Endothelial cell (in vitro differentiated cells): Measurements from ENCODE around the gene ENGASE. TPM values are rescaled to one million over a fixed set of nuclear protein-coding genes. Genes with fewer than 3 reads are reported as not detected.

Source experiments
- DNase-seq: peaks from one replicate; pipeline ENCODE4 v3.0.0; 2021; ENCODE audit warnings: low spot score
- H3K27ac Mint-ChIP-seq: one replicate; pipeline ENCODE4 v1.8.0; 2021; ENCODE audit warnings: mixed read lengths, inconsistent platforms; ENCODE audit not compliant: unreplicated experiment
- H3K27me3 Mint-ChIP-seq: one replicate; pipeline ENCODE4 v1.8.0; 2021; ENCODE audit warnings: mild to moderate bottlenecking, moderate library complexity, mixed read lengths, inconsistent platforms; ENCODE audit not compliant: unreplicated experiment
- H3K36me3 Mint-ChIP-seq: one replicate; pipeline ENCODE4 v1.8.0; 2021; ENCODE audit warnings: mild to moderate bottlenecking, low read depth, mixed read lengths, inconsistent platforms; ENCODE audit not compliant: unreplicated experiment
- H3K4me1 Mint-ChIP-seq: one replicate; pipeline ENCODE4 v1.8.0; 2021; ENCODE audit warnings: mild to moderate bottlenecking, mixed read lengths, inconsistent platforms; ENCODE audit not compliant: unreplicated experiment
- H3K4me3 Mint-ChIP-seq: one replicate; pipeline ENCODE4 v1.8.0; 2021; ENCODE audit warnings: mild to moderate bottlenecking, mixed read lengths, inconsistent platforms; ENCODE audit not compliant: unreplicated experiment
- H3K9me3 Mint-ChIP-seq: one replicate; pipeline ENCODE4 v1.8.0; 2021; ENCODE audit warnings: mixed read lengths, inconsistent platforms; ENCODE audit not compliant: unreplicated experiment
- CTCF ChIP-seq: fragments of 200-600 bp; sonication (generic); IDR thresholded peaks from one replicate; pipeline ENCODE4 v1.5.0; 2021; ENCODE audit warnings: antibody characterized with exemption; ENCODE audit not compliant: unreplicated experiment
- total RNA-seq: library from RNA; stranded (reverse); fragmentation: NEBNext Ultra II Directional; extraction: Animal tissue kit (Norgen Biotek cat#: 25700); gene quantifications from one replicate; pipeline ENCODE4 v1.2.1, GENCODE V29; 2021; ENCODE audit not compliant: unreplicated experiment

Gene ENGASE
- total RNA-seq, 1 donor from 2014 or later = 31.6 TPM

- Mint-ChIP-seq H3K4me1 (no peaks in the 10 kb centered on the region), H3K9me3 (no peaks in the 10 kb centered on the region), H3K27me3 (peaks cover 14% of the 10 kb centered on the region), H3K27ac (no peak overlapping the region), H3K36me3 (no peaks in the 10 kb centered on the region), H3K4me3 (no peak overlapping the region)
- TF ChIP-seq CTCF = no peak
- DNase-seq = no peak
These were observed 25.5 kb upstream of the ENGASE start for GRCh38 chr17:79048826-79049755.

GRCh38 chr17:79049821-79050220 is 24.8 kb upstream of the ENGASE start:
- Mint-ChIP-seq H3K4me3 (no peak overlapping the region), H3K27ac (no peak overlapping the region), H3K4me1 (no peaks in the 10 kb centered on the region), H3K9me3 (no peaks in the 10 kb centered on the region), H3K27me3 (peaks cover 14% of the 10 kb centered on the region), H3K36me3 (no peaks in the 10 kb centered on the region)
- no peak for DNase-seq
- no peak for TF ChIP-seq CTCF

DNA sequence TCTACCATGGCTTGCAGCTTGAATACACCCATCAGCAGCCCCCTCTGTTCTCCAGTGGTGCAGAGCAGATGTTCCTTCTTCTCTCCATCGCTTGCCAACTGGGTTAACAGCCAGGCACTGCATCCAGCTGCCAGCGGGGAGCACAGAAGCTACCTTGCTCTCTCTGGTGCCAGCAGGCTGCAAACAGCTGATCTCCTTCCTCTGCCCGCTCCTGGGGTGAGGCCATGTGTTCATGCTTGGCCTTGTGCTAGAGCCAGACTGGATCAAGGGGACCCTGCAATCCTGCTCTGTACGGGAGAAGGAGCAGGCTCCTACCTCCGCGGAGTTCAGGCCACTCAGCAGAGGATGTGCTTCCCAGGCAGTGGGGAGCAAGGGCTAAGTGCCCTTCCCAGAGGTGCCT is 24.1 kb upstream of the ENGASE start:
- Mint-ChIP-seq H3K9me3 (no peaks in the 10 kb centered on the region), H3K4me1 (no peaks in the 10 kb centered on the region), H3K27me3 (peaks cover 9% of the 10 kb centered on the region), H3K4me3 (no peak overlapping the region), H3K36me3 (no peaks in the 10 kb centered on the region), H3K27ac (no peak overlapping the region)
- no peak for TF ChIP-seq CTCF
- no peak for DNase-seq

- no peak for DNase-seq
- TF ChIP-seq CTCF = no peak
- no peaks in the 10 kb centered on the region for H3K36me3 Mint-ChIP-seq
- no peak overlapping the region for H3K27ac Mint-ChIP-seq
- no peak overlapping the region for H3K4me3 Mint-ChIP-seq
- H3K4me1 Mint-ChIP-seq = no peaks in the 10 kb centered on the region
- H3K9me3 Mint-ChIP-seq = no peaks in the 10 kb centered on the region
- H3K27me3 Mint-ChIP-seq = peaks cover 5% of the 10 kb centered on the region
These were observed 23.3 kb upstream of the ENGASE start for GRCh38 chr17:79051306-79051705.

GRCh38 chr17:79052131-79052530 is 22.5 kb upstream of the ENGASE start:
- DNase-seq = no peak
- Mint-ChIP-seq H3K4me3 (no peak overlapping the region), H3K27me3 (peaks cover 5% of the 10 kb centered on the region), H3K27ac (no peak overlapping the region), H3K36me3 (no peaks in the 10 kb centered on the region), H3K4me1 (no peaks in the 10 kb centered on the region), H3K9me3 (no peaks in the 10 kb centered on the region)
- no peak for TF ChIP-seq CTCF
